GM23338 (cell line): ENCODE results near the gene BLTP3A. TPM values are rescaled to one million over a fixed set of nuclear protein-coding genes. Genes with fewer than 3 reads are reported as not detected.
"Not testable (repeated sequence)": the region's sequence is repeated elsewhere in the genome, so short reads cannot be mapped to it uniquely, and the experiment has no call there.

Experiments
- ATAC-seq: fragments of 200-7000 bp; cut with Tn5 transposase; 3 replicates; pipeline ENCODE4 v1.9.1; 2020
- DNase-seq: peaks from one replicate; pipeline ENCODE4 v3.0.0-alpha.2; 2015; ENCODE audit warnings: low spot score
- H2AFZ ChIP-seq: fragments of 200-600 bp; sonication (generic); 2 replicates; pipeline ENCODE4 v1.8.0; 2016; ENCODE audit warnings: antibody characterized with exemption, mild to moderate bottlenecking, moderate library complexity
- H3F3A ChIP-seq: fragments of 200-600 bp; sonication (generic); replicated peaks from 2 replicates; pipeline ENCODE4 v1.8.0; 2017; ENCODE audit warnings: antibody characterized with exemption, mixed run types, low read depth
- H3K27ac ChIP-seq: fragments of 200-600 bp; sonication (generic); 2 replicates; pipeline ENCODE4 v1.6.1; 2016; ENCODE audit warnings: low read depth
- H3K27me3 ChIP-seq: fragments of 200-600 bp; sonication (generic); 2 replicates; pipeline ENCODE4 v1.8.0; 2016; ENCODE audit warnings: mild to moderate bottlenecking, mixed run types, moderate library complexity; ENCODE audit not compliant: insufficient read depth
- H3K36me3 ChIP-seq: fragments of 200-600 bp; sonication (generic); 2 replicates; pipeline ENCODE4 v1.8.0; 2016; ENCODE audit warnings: mild to moderate bottlenecking; ENCODE audit not compliant: insufficient read depth
- H3K4me1 ChIP-seq: fragments of 200-600 bp; sonication (generic); 2 replicates; pipeline ENCODE4 v1.8.0; 2016; ENCODE audit warnings: mild to moderate bottlenecking, moderate library complexity; ENCODE audit not compliant: insufficient read depth
- H3K4me2 ChIP-seq: fragments of 200-600 bp; sonication (generic); 2 replicates; pipeline ENCODE4 v1.7.1; 2017; ENCODE audit warnings: mixed run types
- H3K4me3 ChIP-seq: fragments of 200-600 bp; sonication (generic); 2 replicates; pipeline ENCODE4 v1.6.1; 2016; ENCODE audit warnings: mixed run types
- H3K79me2 ChIP-seq: fragments of 200-600 bp; sonication (generic); replicated peaks from 2 replicates; pipeline ENCODE4 v1.8.0; 2017; ENCODE audit warnings: mild to moderate bottlenecking; ENCODE audit not compliant: insufficient read depth
- H3K9me2 ChIP-seq: fragments of 200-600 bp; sonication (generic); 2 replicates; pipeline ENCODE4 v1.8.0; 2017; ENCODE audit not compliant: insufficient read depth
- H4K20me1 ChIP-seq: fragments of 200-600 bp; sonication (generic); replicated peaks from 2 replicates; pipeline ENCODE4 v1.8.0; 2017; ENCODE audit warnings: mild to moderate bottlenecking; ENCODE audit not compliant: insufficient read depth
- H3K27ac Mint-ChIP-seq: 2 replicates; pipeline ENCODE4 v1.8.0; 2020; ENCODE audit warnings: inconsistent platforms, mild to moderate bottlenecking, moderate library complexity, mixed read lengths
- H3K27me3 Mint-ChIP-seq: 3 replicates; pipeline ENCODE4 v1.8.0; 2022; ENCODE audit warnings: low read depth, mild to moderate bottlenecking, moderate library complexity, mixed read lengths, inconsistent platforms; ENCODE audit not compliant: insufficient read depth, poor library complexity
- H3K36me3 Mint-ChIP-seq: 3 replicates; pipeline ENCODE4 v1.8.0; 2021; ENCODE audit warnings: low read depth, mild to moderate bottlenecking, inconsistent platforms, moderate library complexity, mixed read lengths
- H3K4me1 Mint-ChIP-seq: 3 replicates; pipeline ENCODE4 v1.8.0; 2020; ENCODE audit warnings: mild to moderate bottlenecking, inconsistent platforms, mixed read lengths
- H3K4me3 Mint-ChIP-seq: 3 replicates; pipeline ENCODE4 v1.8.0; 2021; ENCODE audit warnings: moderate library complexity, mild to moderate bottlenecking, inconsistent platforms, mixed read lengths
- H3K9me3 Mint-ChIP-seq: 3 replicates; pipeline ENCODE4 v1.8.0; 2020; ENCODE audit warnings: moderate library complexity, mild to moderate bottlenecking, inconsistent platforms, mixed read lengths
- CREB1 ChIP-seq: fragments of 250-450 bp; sonication (Bioruptor Pico); IDR thresholded peaks from 2 replicates; pipeline ENCODE4 v1.5.0; 2020; ENCODE audit warnings: low read depth, mild to moderate bottlenecking, moderate library complexity
- CTCF ChIP-seq, 2 experiments: fragments of 200-600 bp in 1 of 2; sonication (generic) in 1 of 2; conservative IDR thresholded peaks; 2 replicates each; pipeline versions ENCODE4 v1.5.1 to v1.6.1; 2016 to 2017; ENCODE audit warnings: antibody characterized with exemption in 2 of 2, low read depth in 2 of 2, mild to moderate bottlenecking in 2 of 2, moderate library complexity in 1 of 2
- ETS1 ChIP-seq: IDR thresholded peaks from 2 replicates; pipeline ENCODE4 v1.6.1; 2016; ENCODE audit warnings: antibody characterized with exemption
- EZH2 ChIP-seq: fragments of 200-600 bp; sonication (generic); IDR thresholded peaks from one replicate; pipeline ENCODE4 v1.8.0; 2017; ENCODE audit warnings: antibody characterized with exemption, mild to moderate bottlenecking, low read depth; ENCODE audit not compliant: unreplicated experiment
- EZH2phosphoT487 ChIP-seq: fragments of 200-600 bp; sonication (generic); IDR thresholded peaks from one replicate; pipeline ENCODE4 v1.8.1; 2018; ENCODE audit warnings: antibody characterized with exemption; ENCODE audit not compliant: unreplicated experiment
- NANOG ChIP-seq: IDR thresholded peaks from 2 replicates; pipeline ENCODE4 v1.6.1; 2016; ENCODE audit warnings: antibody characterized with exemption, borderline replicate concordance
- POLR2AphosphoS5 ChIP-seq: IDR thresholded peaks from 2 replicates; pipeline ENCODE4 v1.6.1; 2016; ENCODE audit warnings: antibody characterized with exemption, low read depth
- ZNF114 ChIP-seq: fragments of 250-450 bp; sonication (Bioruptor Pico); IDR thresholded peaks from 2 replicates; pipeline ENCODE4 v1.5.0; 2020; ENCODE audit warnings: mild to moderate bottlenecking, moderate library complexity
- ZNF462 ChIP-seq: fragments of 250-450 bp; sonication (Bioruptor Pico); IDR thresholded peaks from 2 replicates; pipeline ENCODE4 v1.5.0; 2020; ENCODE audit warnings: mild to moderate bottlenecking, moderate library complexity
- polyA plus RNA-seq: library from polyadenylated mRNA; unstranded; fragments of >200 nt; fragmentation: Nextera tagmentation; extraction: Ambion mirVana; gene quantifications from 2 replicates; pipeline ENCODE4 v1.2.1, GENCODE V29; 2016
- total RNA-seq: library from RNA; depleted of rRNA; stranded (reverse); fragments of >200 nt; shearing (Covaris generic); gene quantifications from 2 replicates; pipeline ENCODE4 v1.2.3, GENCODE V29; 2014

BLTP3A gene
- total and polyA plus RNA-seq, 2 experiments from 2014 or later: 2.9 to 18.4 TPM

GRCh38 chr6:34756513-34756856 lies 35.4 kb upstream of the BLTP3A start:
- Histone ChIP-seq H3K4me3 (peak overlapping the region; percentile 59), H3K4me2 (peak overlapping the region; percentile 50), H3K79me2 (peaks cover 39% of the 10 kb centered on the region), H3K27ac (peak overlapping the region; percentile 84; the same call in 1 of the 2 replicates), H2AFZ (peak overlapping the region; percentile 2; the same call in 1 of the 2 replicates)
- H3K27ac Mint-ChIP-seq, H3K27me3 ChIP-seq, H3K9me3 Mint-ChIP-seq, H3K9me2 ChIP-seq, H3K4me1 Mint-ChIP-seq, H3K4me3 Mint-ChIP-seq, H3K36me3 ChIP-seq, H4K20me1 ChIP-seq, H3F3A ChIP-seq, H3K4me1 ChIP-seq, H3K27me3 Mint-ChIP-seq, H3K36me3 Mint-ChIP-seq: not testable (repeated sequence)
- TF ChIP-seq CTCF (conservative IDR thresholded peaks at IDR 0.05; ENCODE audit: low read depth in 2 of 2): peak; percentile 51 to 65
- peak; percentile 31 for ATAC-seq
- DNase-seq: peak; percentile 43

GRCh38 chr6:34757687-34758274 lies 34.1 kb upstream of the BLTP3A start:
- no peak for ATAC-seq
- H3K27me3 Mint-ChIP-seq: no peaks in the 10 kb centered on the region
- peaks cover 12% of the 10 kb centered on the region for H3K36me3 ChIP-seq
- H3K4me3 Mint-ChIP-seq: no peak overlapping the region
- H3K4me3 ChIP-seq: peak overlapping the region; percentile 59
- H3K4me1 Mint-ChIP-seq: no peaks in the 10 kb centered on the region
- peaks cover 6% of the 10 kb centered on the region for H3K4me1 ChIP-seq
- H3K27me3 ChIP-seq: no peaks in the 10 kb centered on the region
- peaks cover 13% of the 10 kb centered on the region for H3K36me3 Mint-ChIP-seq
- H3K27ac ChIP-seq: peak overlapping the region; percentile 27
- DNase-seq: no peak
- no peaks in the 10 kb centered on the region for H3K9me2 ChIP-seq
- no peaks in the 10 kb centered on the region for H4K20me1 ChIP-seq
- no peak for TF ChIP-seq CTCF (conservative IDR thresholded peaks at IDR 0.05; ENCODE audit: low read depth in 2 of 2)
- no peak for TF ChIP-seq ZNF114
- no peak for TF ChIP-seq EZH2
- no peak for TF ChIP-seq NANOG
- TF ChIP-seq EZH2phosphoT487: no peak
- no peak for TF ChIP-seq ETS1
- TF ChIP-seq ZNF462 (CRISPR knock-in tag): no peak
- TF ChIP-seq CREB1: no peak
- TF ChIP-seq POLR2AphosphoS5: no peak
- H3K9me3 Mint-ChIP-seq: no peaks in the 10 kb centered on the region
- H2AFZ ChIP-seq: no peak overlapping the region
- no peak overlapping the region for H3K27ac Mint-ChIP-seq
- peak overlapping the region; percentile 78 for H3K4me2 ChIP-seq
- H3K79me2 ChIP-seq: peaks cover 39% of the 10 kb centered on the region
- H3F3A ChIP-seq: 0 out of 2 replicates have a peak, but pooled peaks cover 4% of the 10 kb centered on the region
